ENCODE results near the gene RGL4.

- no peak for TF ChIP-seq POLR2A (IDR thresholded peaks at IDR 0.05)
- TF ChIP-seq CTCF (IDR thresholded peaks at IDR 0.05): no peak
Observed at GRCh38 chr22:23682077-23682476, 8.7 kb upstream of the RGL4 start.
